Kidney glomerular epithelial cell (primary cell): Measurements from ENCODE around the gene ZNF793.

Experiments used
- DNase-seq: peaks from one replicate; lab custom pipeline; 2025; lab: John Stamatoyannopoulos, UW

The ZNF793 gene

GRCh38 chr19:37506387-37507166 lies at the start of gene ZNF793:
ZNF793 (plus strand) TSS chr19:37506939; CDS start chr19:37523440, 16,501 bp downstream.
- DNase-seq, result peak; percentile 53

- no peak for DNase-seq
Observed at GRCh38 chr19:37466277-37466797, 40.4 kb upstream of the ZNF793 start.

GRCh38 chr19:37466798-37467607 lies 39.7 kb upstream of the ZNF793 start, which contains the start of gene ZNF569:
ZNF569 (minus strand) TSS chr19:37467444; CDS start chr19:37444921, 22,523 bp downstream.
- DNase-seq, result peak; percentile 82

- DNase-seq, result no peak
Observed at GRCh38 chr19:37467608-37468090, 39.1 kb upstream of the ZNF793 start.

GRCh38 chr19:37468961-37469777 lies 37.6 kb upstream of the ZNF793 start, which contains the start of gene ZNF570:
ZNF570 (plus strand) TSS chr19:37469356; CDS start chr19:37470355, 999 bp downstream.
- peak; percentile 75 for DNase-seq

- no peak for DNase-seq
Observed at GRCh38 chr19:37470216-37470615, 36.5 kb upstream of the ZNF793 start.

GRCh38 chr19:37472165-37472564 lies 34.6 kb upstream of the ZNF793 start:
- no peak for DNase-seq

GRCh38 chr19:37484406-37485168 lies 22.2 kb upstream of the ZNF793 start:
- DNase-seq, result no peak

GRCh38 chr19:37492213-37492612 lies 14.5 kb upstream of the ZNF793 start:
- DNase-seq, result no peak

GRCh38 chr19:37505958-37506386 lies 767 bp upstream of the ZNF793 start:
- no peak for DNase-seq

- no peak for DNase-seq
Observed at GRCh38 chr19:37507167-37507464, 377 bp downstream of the ZNF793 start.

GRCh38 chr19:37511186-37511585 lies 4.4 kb downstream of the ZNF793 start:
- DNase-seq, result no peak

GRCh38 chr19:37511821-37512220 lies 5.1 kb downstream of the ZNF793 start:
- DNase-seq, result no peak

GRCh38 chr19:37513397-37513796 lies 6.7 kb downstream of the ZNF793 start:
- DNase-seq, result no peak

GRCh38 chr19:37519890-37520289 lies 13.2 kb downstream of the ZNF793 start:
- no peak for DNase-seq

GRCh38 chr19:37537391-37537947 lies 30.7 kb downstream of the ZNF793 start:
- no peak for DNase-seq

- no peak for DNase-seq
Observed at GRCh38 chr19:37551129-37551993, 44.6 kb downstream of the ZNF793 start.

- DNase-seq, result no peak
Observed at GRCh38 chr19:37563518-37563917, 56.8 kb downstream of the ZNF793 start.

- no peak for DNase-seq
Observed at GRCh38 chr19:37564624-37565369, 58.1 kb downstream of the ZNF793 start.
